ENCODE measurements around the gene DCUN1D1. TPM values are rescaled to one million over a fixed set of nuclear protein-coding genes. Genes with fewer than 3 reads are reported as not detected.

Gene DCUN1D1
- total RNA-seq, 1 donor from 2014 or later, result 53.5 TPM

DNA sequence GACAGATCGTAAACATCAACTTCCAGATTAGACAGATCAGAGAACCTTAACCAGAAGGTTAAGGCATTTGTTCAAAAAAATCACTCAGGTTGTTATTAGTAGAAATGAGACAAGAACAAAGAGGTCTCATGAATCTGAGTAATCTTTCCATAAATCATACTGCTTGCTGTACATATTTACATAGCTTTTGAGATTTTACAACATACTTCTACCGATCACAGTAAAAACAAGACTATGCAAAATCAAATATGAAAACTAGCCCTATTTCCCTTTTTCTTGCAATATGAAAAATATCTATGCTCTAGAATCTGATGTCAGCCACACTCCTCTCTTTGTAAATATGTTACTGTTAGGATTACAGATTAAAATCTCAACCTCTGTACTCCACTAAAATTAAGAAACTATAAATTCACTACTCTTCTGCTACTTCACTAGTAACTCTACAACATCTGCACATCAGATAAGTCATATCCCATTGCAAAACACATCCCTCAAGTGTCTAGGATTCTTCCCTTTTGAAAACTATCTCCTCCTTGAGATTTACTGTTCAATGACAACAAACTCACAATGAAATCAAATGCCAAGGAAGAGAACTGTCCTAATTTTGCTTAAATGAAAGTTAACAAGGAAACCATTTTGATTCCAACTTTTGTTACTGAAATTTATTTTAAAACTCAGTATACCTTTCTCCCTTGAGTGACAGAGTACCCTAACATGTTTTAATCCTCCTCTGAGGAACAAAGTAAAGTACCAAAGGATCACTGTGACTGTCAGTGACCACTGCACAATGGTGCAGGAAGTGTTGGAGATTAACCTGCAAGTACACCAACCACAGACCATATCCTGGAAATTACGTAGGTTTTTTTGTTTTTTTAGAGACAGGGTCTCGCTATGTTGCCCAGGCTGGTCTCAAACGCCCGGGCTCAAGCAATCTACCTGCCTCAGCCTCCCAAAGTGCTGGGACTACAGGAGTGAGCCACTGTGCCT is 12.8 kb downstream of the DCUN1D1 start:
- H3K4me3 Mint-ChIP-seq (ENCODE audit: unreplicated experiment), result no peak overlapping the region
- TF ChIP-seq, protein P1, sequence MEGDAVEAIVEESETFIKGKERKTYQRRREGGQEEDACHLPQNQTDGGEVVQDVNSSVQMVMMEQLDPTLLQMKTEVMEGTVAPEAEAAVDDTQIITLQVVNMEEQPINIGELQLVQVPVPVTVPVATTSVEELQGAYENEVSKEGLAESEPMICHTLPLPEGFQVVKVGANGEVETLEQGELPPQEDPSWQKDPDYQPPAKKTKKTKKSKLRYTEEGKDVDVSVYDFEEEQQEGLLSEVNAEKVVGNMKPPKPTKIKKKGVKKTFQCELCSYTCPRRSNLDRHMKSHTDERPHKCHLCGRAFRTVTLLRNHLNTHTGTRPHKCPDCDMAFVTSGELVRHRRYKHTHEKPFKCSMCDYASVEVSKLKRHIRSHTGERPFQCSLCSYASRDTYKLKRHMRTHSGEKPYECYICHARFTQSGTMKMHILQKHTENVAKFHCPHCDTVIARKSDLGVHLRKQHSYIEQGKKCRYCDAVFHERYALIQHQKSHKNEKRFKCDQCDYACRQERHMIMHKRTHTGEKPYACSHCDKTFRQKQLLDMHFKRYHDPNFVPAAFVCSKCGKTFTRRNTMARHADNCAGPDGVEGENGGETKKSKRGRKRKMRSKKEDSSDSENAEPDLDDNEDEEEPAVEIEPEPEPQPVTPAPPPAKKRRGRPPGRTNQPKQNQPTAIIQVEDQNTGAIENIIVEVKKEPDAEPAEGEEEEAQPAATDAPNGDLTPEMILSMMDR (IDR thresholded peaks at IDR 0.05), result no peak
- peaks cover 2% of the 10 kb centered on the region for H3K36me3 Mint-ChIP-seq (ENCODE audit: low read depth)
- H3K27ac Mint-ChIP-seq (ENCODE audit: unreplicated experiment), result no peak overlapping the region
- H3K9me3 Mint-ChIP-seq (ENCODE audit: low read depth), result no peaks in the 10 kb centered on the region
- H3K4me1 Mint-ChIP-seq (ENCODE audit: low read depth), result peaks cover 50% of the 10 kb centered on the region
- no peak for DNase-seq (ENCODE audit: low spot score)
- no peaks in the 10 kb centered on the region for H3K27me3 Mint-ChIP-seq (ENCODE audit: low read depth)

DNA sequence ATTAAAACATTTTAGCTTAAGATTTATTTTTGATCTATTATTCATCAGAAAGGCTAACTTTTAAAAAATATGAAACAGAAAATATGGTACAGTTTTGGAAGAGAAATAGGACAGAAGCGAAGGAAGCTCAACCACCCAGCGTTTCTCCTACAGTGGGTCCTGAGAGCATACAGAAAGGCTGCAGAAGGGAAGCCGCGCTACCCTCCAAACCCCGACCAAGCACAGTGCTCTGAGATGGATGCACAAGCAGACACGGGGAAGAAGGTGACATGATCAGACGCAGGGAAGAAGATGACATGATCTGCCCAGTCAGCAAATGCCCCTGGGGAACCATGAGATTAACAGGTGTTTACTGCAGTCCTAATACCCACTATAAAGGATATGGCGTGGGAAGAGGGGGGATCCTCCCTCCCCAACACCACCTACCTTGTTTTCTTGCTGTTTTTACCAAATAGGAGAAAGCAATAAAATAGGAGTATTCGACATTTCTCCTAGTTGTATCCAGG is 14.4 kb downstream of the DCUN1D1 start:
- Mint-ChIP-seq H3K27ac (ENCODE audit: unreplicated experiment) (no peak overlapping the region), H3K4me3 (ENCODE audit: unreplicated experiment) (no peak overlapping the region), H3K36me3 (ENCODE audit: low read depth) (peaks cover 2% of the 10 kb centered on the region), H3K9me3 (ENCODE audit: low read depth) (no peaks in the 10 kb centered on the region), H3K4me1 (ENCODE audit: low read depth) (peaks cover 34% of the 10 kb centered on the region), H3K27me3 (ENCODE audit: low read depth) (no peaks in the 10 kb centered on the region)
- TF ChIP-seq, protein P1 (IDR thresholded peaks at IDR 0.05), result no peak
- no peak for DNase-seq (ENCODE audit: low spot score)

DNA sequence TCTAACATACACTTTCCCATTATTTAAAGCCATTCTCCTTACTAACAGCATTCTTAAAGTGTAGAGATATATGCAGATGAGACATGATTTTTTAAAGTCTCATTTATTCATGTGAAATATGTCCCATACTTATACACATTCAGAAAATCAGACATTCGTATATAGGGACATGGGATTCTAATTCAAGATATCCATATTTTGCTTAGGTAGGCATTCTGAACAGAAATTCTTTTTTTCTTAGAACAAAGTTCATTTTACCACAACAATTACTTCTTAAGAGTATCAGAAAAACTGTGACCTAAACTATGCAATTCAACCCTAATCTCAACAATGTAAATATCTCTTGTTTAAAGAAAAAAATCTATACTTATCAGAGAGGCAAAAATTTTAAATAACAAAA is 16.2 kb downstream of the DCUN1D1 start:
- TF ChIP-seq, protein P1 (IDR thresholded peaks at IDR 0.05), result no peak
- Mint-ChIP-seq H3K36me3 (ENCODE audit: low read depth) (peaks cover 2% of the 10 kb centered on the region), H3K27me3 (ENCODE audit: low read depth) (no peaks in the 10 kb centered on the region), H3K9me3 (ENCODE audit: low read depth) (no peaks in the 10 kb centered on the region), H3K4me3 (ENCODE audit: unreplicated experiment) (no peak overlapping the region), H3K27ac (ENCODE audit: unreplicated experiment) (no peak overlapping the region), H3K4me1 (ENCODE audit: low read depth) (peaks cover 29% of the 10 kb centered on the region)
- no peak for DNase-seq (ENCODE audit: low spot score)

DNA sequence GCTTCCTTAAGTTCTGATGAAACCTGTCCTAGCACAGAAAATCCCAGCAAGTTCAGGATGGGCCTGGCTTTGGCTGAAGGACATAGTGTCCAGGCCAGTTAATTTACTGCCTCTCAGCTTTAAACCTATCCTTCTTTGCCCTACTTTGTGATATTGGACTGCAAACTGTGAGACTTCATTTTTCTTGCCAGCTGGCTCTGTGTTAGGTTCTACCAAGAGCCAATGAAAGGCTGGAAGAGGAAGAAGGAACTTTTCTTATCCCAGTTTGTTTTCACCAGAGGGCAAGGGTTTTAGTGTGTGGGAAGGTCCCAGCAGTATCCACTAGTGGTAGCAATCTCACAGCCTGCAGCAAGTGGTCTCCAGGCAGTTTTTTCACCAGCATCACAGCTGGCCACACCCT is 18.2 kb downstream of the DCUN1D1 start:
- Mint-ChIP-seq H3K27ac (ENCODE audit: unreplicated experiment) (peak overlapping the region; percentile 50), H3K4me3 (ENCODE audit: unreplicated experiment) (no peak overlapping the region)
- DNase-seq (ENCODE audit: low spot score), result no peak

More for the DNA sequence above, 18.2 kb downstream of the DCUN1D1 start:
- no peaks in the 10 kb centered on the region for H3K27me3 Mint-ChIP-seq (ENCODE audit: low read depth)
- H3K4me1 Mint-ChIP-seq (ENCODE audit: low read depth), result peaks cover 18% of the 10 kb centered on the region
- H3K36me3 Mint-ChIP-seq (ENCODE audit: low read depth), result peaks cover 7% of the 10 kb centered on the region
- H3K9me3 Mint-ChIP-seq (ENCODE audit: low read depth), result no peaks in the 10 kb centered on the region
- TF ChIP-seq, protein P1 (IDR thresholded peaks at IDR 0.05), result no peak
